Amniotic epithelial cell (primary cell): ENCODE results near the gene CEND1.

Experiments used
- DNase-seq: peaks from one replicate; pipeline ENCODE4 v3.0.0-alpha.2; 2010; ENCODE audit warnings: low read depth

The CEND1 gene

GRCh38 chr11:811446-812245, 21.8 kb upstream of the CEND1 start:
- DNase-seq, result no peak

DNA sequence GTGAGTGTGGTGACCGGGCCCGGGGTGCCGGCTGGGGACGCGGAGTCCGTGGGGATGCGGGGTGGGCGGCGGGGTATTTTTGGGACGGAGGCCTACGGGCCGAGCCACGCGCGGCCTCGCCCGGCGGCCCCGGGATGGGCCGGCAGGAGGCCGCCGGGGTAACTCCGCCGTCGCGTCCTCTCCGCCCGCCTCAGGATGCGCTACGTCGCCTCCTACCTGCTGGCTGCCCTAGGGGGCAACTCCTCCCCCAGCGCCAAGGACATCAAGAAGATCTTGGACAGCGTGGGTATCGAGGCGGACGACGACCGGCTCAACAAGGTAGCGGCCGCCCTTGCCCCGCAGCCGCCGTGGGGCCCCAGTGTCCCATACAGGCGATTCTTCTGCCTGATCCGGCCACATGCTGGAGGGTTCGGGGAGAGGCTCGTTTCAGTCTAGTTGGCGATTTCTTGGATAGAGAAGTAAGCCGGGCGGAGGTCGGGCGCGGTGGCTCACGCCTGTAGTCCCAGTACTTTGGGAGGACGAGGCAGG, 20.2 kb upstream of the CEND1 start:
- DNase-seq, result no peak

GRCh38 chr11:809287-810039, 19.6 kb upstream of the CEND1 start, which contains the start of gene RPLP2:
Gene RPLP2 (plus strand): TSS chr11:809967. CDS start chr11:810235, 268 bp downstream.
- peak; percentile 94 for DNase-seq

DNA sequence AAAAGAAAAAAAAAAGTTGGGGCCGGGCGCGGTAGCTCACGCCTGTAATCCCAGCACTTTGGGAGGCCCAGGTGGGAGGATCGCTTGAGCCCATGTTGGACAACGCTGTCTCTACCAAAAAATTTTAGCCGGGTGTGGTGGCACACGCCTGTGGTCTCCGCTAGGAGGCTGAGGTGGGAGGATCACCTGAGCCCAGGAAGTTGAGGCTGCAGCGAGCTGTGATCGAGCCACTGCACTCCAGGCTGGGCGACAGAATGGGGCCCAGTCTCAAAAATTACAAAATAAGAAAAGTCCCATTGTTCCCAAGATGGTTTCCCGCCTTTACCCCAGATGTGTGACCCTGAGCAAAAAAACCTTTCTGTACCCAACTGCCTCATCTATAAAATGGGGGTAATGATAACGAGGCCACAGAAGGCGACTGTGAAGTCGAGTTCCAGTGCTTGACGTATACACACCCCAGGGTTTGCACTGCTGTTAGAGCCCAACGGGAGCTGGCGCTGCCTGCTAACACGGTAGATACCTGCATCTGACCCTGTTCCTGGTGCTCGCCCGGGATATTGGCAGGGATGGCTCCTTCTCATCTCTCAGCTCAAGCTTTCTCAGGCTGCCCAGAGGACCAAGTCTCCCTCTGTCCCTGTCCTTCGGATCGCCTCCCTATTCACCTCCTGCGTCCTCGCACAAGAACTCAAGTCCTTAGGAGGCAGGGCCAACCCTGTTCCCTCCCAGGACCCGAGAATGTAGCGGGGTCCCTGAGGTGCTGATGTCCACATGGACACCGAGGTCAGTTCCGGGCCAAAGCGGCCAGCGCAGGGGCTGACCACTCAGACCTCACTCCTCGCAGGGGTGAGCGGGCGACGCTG, 18.8 kb upstream of the CEND1 start:
- DNase-seq, result no peak

GRCh38 chr11:804599-804964, 14.7 kb upstream of the CEND1 start:
- no peak for DNase-seq

DNA sequence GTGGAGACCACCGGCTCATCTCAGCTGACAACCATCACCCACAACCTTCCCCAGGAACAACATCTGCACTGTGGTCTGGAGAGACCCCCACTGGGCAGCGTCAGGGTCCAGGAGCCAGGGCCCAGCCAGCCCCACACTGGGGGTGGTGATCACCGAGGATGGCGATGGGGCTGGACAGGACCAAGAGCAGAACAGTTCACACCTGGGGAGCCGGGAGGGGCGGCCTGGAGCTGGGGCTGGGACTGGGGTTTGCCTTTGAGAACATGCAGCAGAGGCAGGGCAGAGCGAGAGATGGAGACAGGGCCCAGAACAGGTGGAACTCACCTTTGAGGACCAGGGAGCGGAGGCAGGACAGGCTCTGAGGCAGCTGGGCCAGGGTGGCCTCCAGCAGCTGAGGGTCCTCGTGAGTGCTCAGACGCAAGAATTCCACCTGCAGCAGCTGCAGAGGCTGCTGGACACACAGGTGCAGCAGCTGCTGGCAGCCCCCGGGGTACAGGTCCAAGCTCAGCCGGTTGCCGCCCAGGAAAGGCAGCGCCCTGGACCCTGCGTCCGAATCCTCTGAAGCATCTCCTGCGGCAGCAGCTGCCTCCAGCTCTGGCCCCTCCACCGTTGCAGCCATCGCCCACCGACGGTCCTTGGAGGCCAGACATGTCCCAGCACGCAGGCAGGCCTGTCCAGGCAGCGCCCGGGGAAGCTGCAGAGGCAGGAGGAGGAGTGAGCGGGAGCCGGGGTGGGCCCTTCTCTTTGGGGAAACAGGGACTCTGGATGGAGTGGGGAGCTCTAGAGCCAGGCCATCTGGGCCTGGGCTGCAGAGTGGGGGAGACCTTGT, 14.1 kb upstream of the CEND1 start:
- no peak for DNase-seq

DNA sequence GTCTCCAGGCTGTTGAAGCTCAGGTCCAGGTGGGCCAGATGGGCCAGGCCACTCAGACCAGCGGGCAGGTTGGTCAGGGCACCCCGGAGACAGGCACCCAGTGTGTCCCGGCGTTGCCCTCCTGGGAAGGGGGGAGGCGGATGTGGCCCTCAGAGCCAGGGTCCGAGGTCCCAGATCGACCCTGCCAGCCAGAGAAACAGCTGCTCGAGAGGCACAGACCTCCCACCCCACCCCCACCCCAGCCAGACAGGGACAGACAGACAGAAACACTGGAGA, 13.5 kb upstream of the CEND1 start:
- no peak for DNase-seq

DNA sequence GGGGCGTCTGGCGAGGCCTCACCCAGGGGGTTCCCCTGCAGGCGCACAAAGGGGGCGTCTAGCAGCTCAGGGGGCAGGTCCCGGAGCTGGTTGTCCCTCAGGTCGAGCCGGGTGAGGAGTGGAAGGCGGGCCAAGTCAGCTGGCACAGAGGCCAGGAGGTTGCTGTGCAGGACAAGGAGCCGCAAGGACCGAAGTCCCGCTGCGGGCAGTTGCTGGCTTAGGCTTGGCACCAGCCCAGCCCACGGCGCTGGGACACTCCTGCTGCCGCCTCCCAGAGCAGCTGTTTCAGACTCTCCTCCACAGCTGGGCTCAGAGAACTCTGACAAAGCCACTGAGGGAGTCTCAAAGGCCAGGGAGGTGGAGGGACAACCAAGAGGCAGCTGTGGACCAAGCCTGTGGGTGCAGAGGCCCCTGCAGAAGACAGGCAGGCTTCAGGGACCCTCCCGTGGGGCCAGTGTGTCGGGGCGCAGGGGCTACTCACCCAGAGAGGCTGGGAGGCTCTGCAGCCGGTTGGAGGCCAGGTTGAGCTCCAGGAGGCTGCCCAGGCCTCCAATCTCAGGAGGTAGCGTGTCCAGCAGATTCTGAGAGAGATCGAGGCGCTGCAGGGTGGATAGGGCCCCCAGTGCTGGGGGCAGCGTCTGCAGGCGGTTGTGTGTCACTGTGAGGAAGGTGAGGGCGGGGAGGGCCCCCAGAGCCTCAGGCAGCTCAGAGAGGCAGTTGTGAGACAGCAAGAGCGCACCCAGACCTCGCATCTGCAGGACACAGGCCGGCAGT, 13.0 kb upstream of the CEND1 start:
- no peak for DNase-seq

GRCh38 chr11:802018-802617, 12.2 kb upstream of the CEND1 start:
- DNase-seq, result no peak

GRCh38 chr11:801097-801780, 11.3 kb upstream of the CEND1 start:
- DNase-seq, result no peak

GRCh38 chr11:800473-800872, 10.6 kb upstream of the CEND1 start:
- DNase-seq, result no peak

DNA sequence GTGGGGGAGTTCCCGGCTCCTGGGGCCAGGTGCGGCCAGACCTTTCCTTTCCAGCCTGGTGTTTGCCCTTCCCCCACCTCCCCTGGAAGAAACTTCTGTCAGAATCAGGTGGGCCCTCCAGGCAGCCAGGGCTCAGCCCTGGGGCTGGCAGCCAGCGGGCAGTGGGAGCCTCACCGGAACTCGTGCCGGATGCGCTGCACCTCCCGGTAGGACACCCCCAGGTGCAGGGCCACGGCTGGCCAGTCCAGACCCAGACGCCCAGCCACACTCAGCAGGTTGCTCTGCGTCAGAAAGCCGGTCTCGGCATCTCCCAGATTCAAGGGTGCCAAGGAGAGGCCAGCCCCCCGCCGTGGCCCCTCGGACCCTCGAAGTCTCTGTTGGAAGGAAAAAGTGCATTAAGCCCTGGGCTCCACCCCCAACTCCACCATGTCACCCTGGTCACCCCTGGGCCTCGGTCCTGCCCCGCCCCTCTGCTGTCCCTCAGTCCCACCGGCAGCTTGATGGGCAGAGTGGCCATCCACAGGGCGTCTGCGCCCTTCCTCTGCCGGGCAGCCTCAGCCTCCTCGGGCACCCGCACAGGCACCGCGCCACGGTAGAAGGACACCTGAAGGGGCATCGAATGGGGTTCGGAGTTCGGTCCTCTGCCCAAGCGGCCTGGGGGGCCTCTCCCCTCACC, 9.9 kb upstream of the CEND1 start:
- DNase-seq, result no peak

- peak; percentile 60 for DNase-seq
Measured at GRCh38 chr11:798093-798713, 8.3 kb upstream of the CEND1 start, which contains the start of gene SLC25A22. Gene SLC25A22 (minus strand): TSS chr11:798281. CDS start chr11:795006, 3,275 bp downstream.

DNA sequence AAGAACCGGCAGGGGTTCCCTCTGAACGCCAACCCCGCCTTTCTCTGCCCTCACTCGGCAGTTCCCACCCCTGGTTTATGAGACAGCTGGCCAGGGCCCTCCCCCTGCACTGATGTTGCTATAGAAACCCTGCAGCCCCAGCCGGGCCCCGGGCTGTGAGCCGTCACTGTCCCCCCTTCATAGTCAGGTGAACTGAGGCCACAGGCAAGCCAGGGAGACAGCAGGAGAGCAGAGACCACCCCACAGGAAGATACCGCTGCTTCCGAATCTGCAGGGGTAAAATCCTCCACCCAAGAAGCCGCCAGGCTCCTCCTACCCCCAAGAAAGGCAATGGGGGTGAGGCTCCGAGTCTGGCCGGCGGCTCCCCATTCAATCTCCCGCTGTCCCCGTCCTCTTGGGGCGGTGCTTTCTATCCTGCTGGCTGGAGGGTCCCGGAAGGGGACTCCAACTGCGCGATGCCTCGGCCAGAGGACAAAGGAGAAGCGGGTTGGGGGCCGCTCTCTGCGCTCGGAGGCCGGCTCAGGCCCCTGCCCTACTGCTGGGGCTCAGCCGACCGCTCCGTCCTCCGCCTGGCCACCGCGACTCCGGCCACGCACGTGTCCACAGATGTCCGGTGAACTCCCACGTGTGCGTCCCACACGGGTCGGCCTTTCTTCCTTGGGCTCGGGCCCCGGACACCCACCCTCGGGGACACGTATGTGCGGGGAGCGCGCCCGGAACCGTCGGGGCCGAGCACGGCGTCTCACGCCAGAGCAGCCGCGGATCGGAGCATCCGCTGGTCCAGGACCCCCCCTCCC, 7.6 kb upstream of the CEND1 start:
- peak; percentile 70 for DNase-seq

DNA sequence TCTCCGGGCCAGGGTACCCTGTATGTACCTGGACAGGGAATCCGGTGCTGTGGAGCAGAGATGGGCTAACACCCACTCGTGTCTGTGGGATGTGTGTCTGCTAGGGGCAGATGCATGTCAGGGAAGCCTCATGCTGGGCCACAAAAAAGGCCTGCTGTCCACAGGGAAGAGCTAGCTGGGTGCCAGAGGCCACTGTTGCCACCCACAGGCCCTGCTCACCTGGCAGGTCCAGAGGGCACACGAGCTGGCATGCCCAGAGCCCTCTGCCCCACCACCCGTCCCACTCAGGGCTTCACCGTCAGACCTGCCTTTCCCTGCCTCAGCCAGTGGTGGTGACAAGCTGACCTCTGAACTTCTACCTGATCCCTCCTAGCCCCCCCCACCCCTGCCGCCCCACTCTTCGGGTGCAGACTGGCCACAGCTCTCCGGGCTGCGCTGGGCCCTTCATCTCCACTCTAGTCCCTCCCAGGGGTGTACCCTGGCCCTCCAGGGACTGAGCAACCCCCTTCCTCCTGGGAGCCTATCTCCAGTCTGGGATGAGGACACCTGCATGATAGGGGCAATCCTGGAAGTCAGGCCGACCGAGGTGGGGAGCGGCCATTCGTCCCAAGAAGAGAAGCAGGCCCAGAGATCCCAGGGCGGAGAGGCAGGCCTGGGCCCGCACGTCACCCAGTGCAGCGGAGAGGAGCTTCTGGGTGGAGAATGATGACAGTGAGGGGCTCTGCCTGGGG, 6.8 kb upstream of the CEND1 start:
- DNase-seq, result no peak

- peak; percentile 82 for DNase-seq
Measured at GRCh38 chr11:795634-796564, 6.0 kb upstream of the CEND1 start.
